DND-41 (cell line): ENCODE measurements around the gene A3GALT2.

Experiments
- CTCF ChIP-seq: IDR thresholded peaks from 2 replicates; pipeline ENCODE4 v1.5.1; 2012; ENCODE audit warnings: borderline replicate concordance, low read length, moderate library complexity, mild to moderate bottlenecking; ENCODE audit not compliant: poor library complexity, severe bottlenecking; ENCODE audit errors: extremely low read depth
- EZH2 ChIP-seq: IDR thresholded peaks from 3 replicates; pipeline ENCODE4 v1.6.1; 2012; ENCODE audit warnings: borderline replicate concordance, low read depth, mild to moderate bottlenecking, moderate library complexity, low read length, inconsistent platforms; ENCODE audit not compliant: severe bottlenecking

DNA sequence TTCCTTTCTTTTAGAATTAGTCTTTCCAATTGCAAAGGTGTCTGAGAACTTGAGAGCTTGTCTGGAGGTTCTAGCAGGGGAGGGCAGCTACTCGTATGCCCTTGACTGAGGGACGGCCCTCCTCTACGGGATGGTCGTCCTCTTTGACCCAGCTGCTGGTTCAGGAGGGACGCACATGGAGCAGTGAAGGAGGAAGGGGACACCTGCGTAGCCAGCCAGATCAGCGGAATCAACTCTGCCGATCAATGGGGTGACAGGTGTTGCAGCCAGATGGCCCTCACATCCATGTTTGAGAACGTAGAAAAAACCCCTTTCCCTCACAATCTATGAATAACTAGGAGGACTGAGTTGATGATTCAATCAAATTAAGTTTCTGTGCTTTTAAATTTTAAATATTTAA lies 15.7 kb upstream of the A3GALT2 start:
- TF ChIP-seq CTCF: no peak
- TF ChIP-seq EZH2: no peak
